K562 (cell line): Measurements from ENCODE around the gene HPS1. TPM values are rescaled to one million over a fixed set of nuclear protein-coding genes. Genes with fewer than 3 reads are reported as not detected.

ENCODE experiments used
- CHD2 ChIP-seq: IDR thresholded peaks from 2 replicates; pipeline ENCODE4 v1.6.1; 2011; ENCODE audit warnings: low read depth, low read length
- CHD4 ChIP-seq: fragments of 200-600 bp; sonication (generic); IDR thresholded peaks from 3 replicates; pipeline ENCODE4 v1.6.1; 2012; ENCODE audit warnings: low read depth, mild to moderate bottlenecking, mixed read lengths, low read length, inconsistent platforms; ENCODE audit not compliant: insufficient read depth, insufficient replicate concordance, poor library complexity, severe bottlenecking
- DIDO1 ChIP-seq: fragments of 450-650 bp; IDR thresholded peaks from 2 replicates; pipeline ENCODE4 v1.6.1; 2016; ENCODE audit warnings: low read depth, missing biosample characterization, missing genetic modification characterization
- ELF1 ChIP-seq: fragments of 200-800 bp; sonication (Bioruptor generic); IDR thresholded peaks from 2 replicates; pipeline ENCODE4 v1.6.1; 2016; ENCODE audit warnings: missing genetic modification characterization, missing compliant biosample characterization
- ETV6 ChIP-seq, 3 experiments: fragments of 150-350 bp in 1 of 3; sonication (generic) in 1 of 3; formaldehyde crosslinking in 1 of 3; IDR thresholded peaks; 2 replicates each; pipeline versions ENCODE4 v1.6.1 to v1.8.0; 2014 to 2022; ENCODE audit warnings: borderline replicate concordance in 2 of 3, low read depth in 2 of 3, antibody characterized with exemption in 1 of 3, low read length in 1 of 3, mild to moderate bottlenecking in 1 of 3, missing genetic modification reagents in 1 of 3
- HEY1 ChIP-seq: fragments of 250-450 bp; sonication (Bioruptor Pico); IDR thresholded peaks from 2 replicates; pipeline ENCODE4 v1.5.0; 2020; ENCODE audit warnings: mild to moderate bottlenecking, moderate library complexity, borderline replicate concordance
- HOXB6 ChIP-seq: fragments of 250-450 bp; sonication (Bioruptor Pico); IDR thresholded peaks from 2 replicates; pipeline ENCODE4 v1.5.1; 2022; ENCODE audit warnings: mild to moderate bottlenecking, borderline replicate concordance
- NCOA6 ChIP-seq: fragments of 450-650 bp; IDR thresholded peaks from 2 replicates; pipeline ENCODE4 v1.6.1; 2017; ENCODE audit warnings: mild to moderate bottlenecking
- PYGO2 ChIP-seq: fragments of 450-650 bp; IDR thresholded peaks from 2 replicates; pipeline ENCODE4 v1.6.1; 2016; ENCODE audit warnings: mild to moderate bottlenecking, missing genetic modification characterization, moderate library complexity, missing compliant biosample characterization
- RBFOX2 ChIP-seq: fragments of 200-400 bp; formaldehyde crosslinking; IDR thresholded peaks from 2 replicates; pipeline ENCODE4 v1.6.1; 2017; ENCODE audit warnings: low read depth, mild to moderate bottlenecking, low read length, moderate library complexity
- STAT5A ChIP-seq: IDR thresholded peaks from 2 replicates; pipeline ENCODE4 v1.6.1; 2012; ENCODE audit warnings: low read length, inconsistent platforms, borderline replicate concordance
- TAL1 ChIP-seq: fragments of 450-650 bp; IDR thresholded peaks from 2 replicates; pipeline ENCODE4 v1.6.1; 2016; ENCODE audit warnings: mild to moderate bottlenecking
- TCF3 ChIP-seq: sonication (generic); formaldehyde crosslinking; IDR thresholded peaks from 2 replicates; pipeline ENCODE4 v1.4.0; 2020; ENCODE audit warnings: mild to moderate bottlenecking, missing genetic modification reagents
- TFAM ChIP-seq: fragments of 250-450 bp; sonication (Bioruptor Pico); conservative IDR thresholded peaks from 2 replicates; pipeline ENCODE4 v1.5.0; 2021; ENCODE audit warnings: mild to moderate bottlenecking, moderate library complexity
- ZFX ChIP-seq: sonication (generic); formaldehyde crosslinking; IDR thresholded peaks from 2 replicates; pipeline ENCODE4 v1.8.0; 2022; ENCODE audit warnings: mild to moderate bottlenecking, missing genetic modification reagents, moderate library complexity
- ZNF140 ChIP-seq: fragments of 250-450 bp; sonication (Bioruptor Pico); IDR thresholded peaks from 2 replicates; pipeline ENCODE4 v1.8.0; 2021; ENCODE audit warnings: moderate library complexity, mild to moderate bottlenecking, inconsistent platforms
- ZNF41 ChIP-seq: fragments of 250-450 bp; sonication (Bioruptor Pico); conservative IDR thresholded peaks from 2 replicates; pipeline ENCODE4 v1.4.0; 2020; ENCODE audit warnings: mild to moderate bottlenecking
- polyA plus RNA-seq, 8 experiments: library from polyadenylated mRNA; depleted of rRNA in 4 of 8; stranded (reverse) in 5 of 8; unstranded in 3 of 8; fragments of >200 nt; fragmentation: Nextera tagmentation in 2 of 8; fragmentation: Illumina TruSeq in 1 of 8; extraction: Ambion mirVana in 2 of 8; extraction: Trizol in 1 of 8; gene quantifications; 2 replicates each; pipeline versions ENCODE4 v1.2.1 to v1.2.3, GENCODE V29; 2011 to 2014; ENCODE audit warnings: inconsistent platforms in 1 of 8, missing spikeins in 1 of 8
- total RNA-seq, 7 experiments: library from RNA; depleted of rRNA in 6 of 7; stranded (reverse); fragments of >200 nt in 6 of 7; fragmentation: Illumina TruSeq in 2 of 7; extraction: Trizol in 2 of 7; gene quantifications; 2 replicates each; pipeline versions ENCODE4 v1.2.1 to v1.2.3, GENCODE V29; 2011 to 2021; ENCODE audit warnings: low replicate concordance in 1 of 7
- TF ChIP-seq, protein P1 (sequence below): fragments of 250-450 bp; sonication (Bioruptor Pico); IDR thresholded peaks from 2 replicates; pipeline ENCODE4 v1.5.0; 2021
- TF ChIP-seq, protein P2 (sequence below): fragments of 250-450 bp; sonication (Bioruptor Pico); IDR thresholded peaks from 2 replicates; pipeline ENCODE4 v1.4.0; 2020; ENCODE audit warnings: borderline replicate concordance
- TF ChIP-seq, protein P3 (sequence below): fragments of 450-650 bp; IDR thresholded peaks from 2 replicates; pipeline ENCODE4 v1.6.1; 2016; ENCODE audit warnings: borderline replicate concordance
- TF ChIP-seq, protein P4 (sequence below), 3 experiments: fragments of 200-800 bp in 1 of 3; sonication (Bioruptor generic) in 1 of 3; sonication (generic) in 1 of 3; formaldehyde crosslinking in 1 of 3; IDR thresholded peaks; 2 replicates each; pipeline versions ENCODE4 v1.6.1 to v1.8.0; 2016 to 2022; ENCODE audit warnings: mild to moderate bottlenecking in 2 of 3, missing compliant biosample characterization in 2 of 3, missing genetic modification characterization in 2 of 3, missing genetic modification reagents in 1 of 3
- TF ChIP-seq, protein P5 (sequence below): sonication (generic); formaldehyde crosslinking; IDR thresholded peaks from 2 replicates; pipeline ENCODE4 v1.8.0; 2023; ENCODE audit warnings: mild to moderate bottlenecking, missing genetic modification reagents

HPS1 gene
- total and polyA plus RNA-seq, 9 of the 15 experiments (the other 6 are each of a cell fraction or from before 2014, with no cell fraction given) = 18.1 to 43.6 (median 26.3) TPM

DNA sequence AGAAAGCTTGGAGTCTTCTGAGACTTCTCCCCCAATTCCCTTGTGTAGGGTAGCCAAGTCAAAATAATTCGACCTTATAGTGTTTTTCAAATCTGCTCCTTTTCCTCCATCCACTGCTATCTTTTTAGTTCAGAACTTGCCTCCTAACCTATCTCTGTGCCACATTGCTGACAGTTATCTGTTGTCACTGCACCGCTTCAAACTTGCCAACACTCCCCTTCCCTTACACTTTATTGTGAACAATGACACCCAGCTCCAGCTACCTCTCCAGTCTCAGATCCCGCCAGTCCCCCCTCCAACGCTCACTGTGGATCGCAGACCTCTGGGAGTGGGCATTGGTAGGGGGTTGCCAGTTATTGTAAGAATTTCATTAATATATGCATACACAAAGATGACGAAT is 16.3 kb upstream of the HPS1 start (continued):
- TF ChIP-seq HOXB6 = no peak
- TF ChIP-seq RBFOX2 = no peak
- no peak for TF ChIP-seq DIDO1 (tag)
- peak; percentile 68; the same call in 1 of the 2 replicates for TF ChIP-seq STAT5A
- no peak for TF ChIP-seq ZNF140 (CRISPR knock-in tag)
- TF ChIP-seq, protein P1, sequence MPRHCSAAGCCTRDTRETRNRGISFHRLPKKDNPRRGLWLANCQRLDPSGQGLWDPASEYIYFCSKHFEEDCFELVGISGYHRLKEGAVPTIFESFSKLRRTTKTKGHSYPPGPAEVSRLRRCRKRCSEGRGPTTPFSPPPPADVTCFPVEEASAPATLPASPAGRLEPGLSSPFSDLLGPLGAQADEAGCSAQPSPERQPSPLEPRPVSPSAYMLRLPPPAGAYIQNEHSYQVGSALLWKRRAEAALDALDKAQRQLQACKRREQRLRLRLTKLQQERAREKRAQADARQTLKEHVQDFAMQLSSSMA = no peak
- TF ChIP-seq TCF3 (CRISPR knock-in tag) = peak; percentile 90
- no peak for TF ChIP-seq NCOA6
- TF ChIP-seq, protein P2, sequence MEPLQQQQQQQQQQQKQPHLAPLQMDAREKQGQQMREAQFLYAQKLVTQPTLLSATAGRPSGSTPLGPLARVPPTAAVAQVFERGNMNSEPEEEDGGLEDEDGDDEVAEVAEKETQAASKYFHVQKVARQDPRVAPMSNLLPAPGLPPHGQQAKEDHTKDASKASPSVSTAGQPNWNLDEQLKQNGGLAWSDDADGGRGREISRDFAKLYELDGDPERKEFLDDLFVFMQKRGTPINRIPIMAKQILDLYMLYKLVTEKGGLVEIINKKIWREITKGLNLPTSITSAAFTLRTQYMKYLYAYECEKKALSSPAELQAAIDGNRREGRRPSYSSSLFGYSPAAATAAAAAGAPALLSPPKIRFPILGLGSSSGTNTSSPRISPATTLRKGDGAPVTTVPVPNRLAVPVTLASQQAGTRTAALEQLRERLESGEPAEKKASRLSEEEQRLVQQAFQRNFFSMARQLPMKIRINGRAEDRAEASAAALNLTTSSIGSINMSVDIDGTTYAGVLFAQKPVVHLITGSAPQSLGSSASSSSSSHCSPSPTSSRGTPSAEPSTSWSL = no peak
- no peak for TF ChIP-seq PYGO2
- TF ChIP-seq TAL1 = peak; percentile 92
- TF ChIP-seq HEY1 (CRISPR knock-in tag) = no peak
- TF ChIP-seq ELF1 (tag) = no peak
- no peak for TF ChIP-seq ZNF41 (CRISPR knock-in tag)
- no peak for TF ChIP-seq CHD2
- TF ChIP-seq, protein P3, sequence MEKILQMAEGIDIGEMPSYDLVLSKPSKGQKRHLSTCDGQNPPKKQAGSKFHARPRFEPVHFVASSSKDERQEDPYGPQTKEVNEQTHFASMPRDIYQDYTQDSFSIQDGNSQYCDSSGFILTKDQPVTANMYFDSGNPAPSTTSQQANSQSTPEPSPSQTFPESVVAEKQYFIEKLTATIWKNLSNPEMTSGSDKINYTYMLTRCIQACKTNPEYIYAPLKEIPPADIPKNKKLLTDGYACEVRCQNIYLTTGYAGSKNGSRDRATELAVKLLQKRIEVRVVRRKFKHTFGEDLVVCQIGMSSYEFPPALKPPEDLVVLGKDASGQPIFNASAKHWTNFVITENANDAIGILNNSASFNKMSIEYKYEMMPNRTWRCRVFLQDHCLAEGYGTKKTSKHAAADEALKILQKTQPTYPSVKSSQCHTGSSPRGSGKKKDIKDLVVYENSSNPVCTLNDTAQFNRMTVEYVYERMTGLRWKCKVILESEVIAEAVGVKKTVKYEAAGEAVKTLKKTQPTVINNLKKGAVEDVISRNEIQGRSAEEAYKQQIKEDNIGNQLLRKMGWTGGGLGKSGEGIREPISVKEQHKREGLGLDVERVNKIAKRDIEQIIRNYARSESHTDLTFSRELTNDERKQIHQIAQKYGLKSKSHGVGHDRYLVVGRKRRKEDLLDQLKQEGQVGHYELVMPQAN = no peak
- no peak for TF ChIP-seq TFAM
- TF ChIP-seq, protein P4, sequence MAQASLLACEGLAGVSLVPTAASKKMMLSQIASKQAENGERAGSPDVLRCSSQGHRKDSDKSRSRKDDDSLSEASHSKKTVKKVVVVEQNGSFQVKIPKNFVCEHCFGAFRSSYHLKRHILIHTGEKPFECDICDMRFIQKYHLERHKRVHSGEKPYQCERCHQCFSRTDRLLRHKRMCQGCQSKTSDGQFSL (CRISPR knock-in tag; IDR thresholded peaks at IDR 0.05) = no peak
- TF ChIP-seq, protein P4 (tag; IDR thresholded peaks at IDR 0.05) = no peak
- no peak for TF ChIP-seq ETV6 (IDR thresholded peaks at IDR 0.05; ENCODE audit: borderline replicate concordance in 1 of 2, low read depth in 2 of 2, low read length in 1 of 2)
- TF ChIP-seq ETV6 (CRISPR knock-in tag; IDR thresholded peaks at IDR 0.05; ENCODE audit: borderline replicate concordance) = no peak
- TF ChIP-seq, protein P5, sequence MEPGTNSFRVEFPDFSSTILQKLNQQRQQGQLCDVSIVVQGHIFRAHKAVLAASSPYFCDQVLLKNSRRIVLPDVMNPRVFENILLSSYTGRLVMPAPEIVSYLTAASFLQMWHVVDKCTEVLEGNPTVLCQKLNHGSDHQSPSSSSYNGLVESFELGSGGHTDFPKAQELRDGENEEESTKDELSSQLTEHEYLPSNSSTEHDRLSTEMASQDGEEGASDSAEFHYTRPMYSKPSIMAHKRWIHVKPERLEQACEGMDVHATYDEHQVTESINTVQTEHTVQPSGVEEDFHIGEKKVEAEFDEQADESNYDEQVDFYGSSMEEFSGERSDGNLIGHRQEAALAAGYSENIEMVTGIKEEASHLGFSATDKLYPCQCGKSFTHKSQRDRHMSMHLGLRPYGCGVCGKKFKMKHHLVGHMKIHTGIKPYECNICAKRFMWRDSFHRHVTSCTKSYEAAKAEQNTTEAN (CRISPR knock-in tag) = no peak
- TF ChIP-seq CHD4 = no peak
- TF ChIP-seq ZFX (CRISPR knock-in tag) = no peak
